ENCODE results near the gene PEX26.
"Not testable (repeated sequence)": the region's sequence is repeated elsewhere in the genome, so short reads cannot be mapped to it uniquely, and the experiment has no call there.

Gene PEX26

DNA sequence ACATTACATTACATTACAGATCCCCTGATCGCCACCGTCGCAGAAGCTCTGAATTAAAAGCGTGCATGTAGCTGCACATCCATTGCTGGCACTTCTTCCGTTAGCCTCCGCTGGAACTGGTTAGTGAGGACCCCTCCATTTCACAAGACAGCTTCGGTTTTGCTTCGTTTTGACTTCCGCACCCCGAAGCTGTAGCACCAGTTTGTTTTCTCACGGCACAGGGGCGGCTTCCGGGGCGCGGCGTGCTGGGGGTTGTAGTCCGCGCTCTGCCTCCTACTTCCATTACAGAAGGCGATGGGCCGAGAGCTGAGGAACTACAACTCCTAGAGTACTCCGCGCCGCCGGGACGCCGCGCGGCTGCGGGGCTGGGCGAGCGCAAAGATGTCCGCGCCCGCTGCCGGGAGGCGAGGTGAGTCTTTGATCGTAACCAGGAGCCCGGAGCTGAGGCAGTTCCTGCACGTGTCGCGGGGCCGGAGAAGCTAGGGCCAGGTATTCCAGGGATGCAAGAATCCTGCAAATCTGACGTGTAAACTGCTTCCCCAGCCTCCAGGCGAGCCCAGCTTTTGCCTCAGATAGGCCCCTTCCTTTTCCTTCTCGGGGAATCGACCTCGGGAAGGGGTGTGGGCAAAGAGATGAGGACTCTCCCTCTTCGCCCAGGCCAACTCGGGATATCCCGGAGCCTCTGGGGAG lies at the start of gene PEX26:
TSS of gene PEX26 (plus strand) at position 352 of the 690 bp plus-strand sequence. CDS start 387 bp downstream, outside the sequence.
- peak; percentile 24 to 95 (median 90) for DNase-seq

DNA sequence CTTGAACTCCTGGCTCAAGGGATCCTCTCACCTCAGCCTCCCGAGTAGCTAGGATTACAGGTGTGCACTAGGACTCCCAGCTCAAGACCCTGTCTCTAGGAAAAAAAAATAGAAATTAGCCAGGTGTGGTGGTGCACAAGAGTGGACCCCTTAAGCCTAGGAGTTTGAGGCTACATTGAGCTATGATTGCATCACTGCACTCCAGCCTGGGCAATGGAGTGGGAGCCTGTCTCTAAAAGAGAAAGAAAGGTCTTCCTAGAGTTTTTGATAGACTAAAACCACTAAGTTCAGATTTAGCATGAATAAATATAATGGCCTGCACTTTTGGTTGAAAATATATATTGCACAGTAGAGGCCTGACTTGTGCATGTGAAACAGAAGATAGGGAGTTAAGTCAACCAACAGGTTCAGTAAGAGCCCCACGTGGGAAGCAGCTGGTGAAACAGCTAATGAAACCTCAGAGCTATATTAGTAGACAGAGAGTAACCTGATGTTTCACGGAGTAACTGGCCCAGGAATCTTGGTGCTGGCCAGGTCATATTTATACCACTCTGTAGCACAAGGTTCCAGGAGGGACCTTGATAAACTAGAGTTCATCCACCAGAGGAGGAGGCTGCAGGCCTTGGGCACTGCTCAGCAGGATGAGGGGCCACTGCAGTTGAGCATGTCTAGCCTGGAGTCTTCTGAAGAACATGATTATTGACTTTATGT lies 48.8 kb upstream of the PEX26 start:
- no peak for DNase-seq

DNA sequence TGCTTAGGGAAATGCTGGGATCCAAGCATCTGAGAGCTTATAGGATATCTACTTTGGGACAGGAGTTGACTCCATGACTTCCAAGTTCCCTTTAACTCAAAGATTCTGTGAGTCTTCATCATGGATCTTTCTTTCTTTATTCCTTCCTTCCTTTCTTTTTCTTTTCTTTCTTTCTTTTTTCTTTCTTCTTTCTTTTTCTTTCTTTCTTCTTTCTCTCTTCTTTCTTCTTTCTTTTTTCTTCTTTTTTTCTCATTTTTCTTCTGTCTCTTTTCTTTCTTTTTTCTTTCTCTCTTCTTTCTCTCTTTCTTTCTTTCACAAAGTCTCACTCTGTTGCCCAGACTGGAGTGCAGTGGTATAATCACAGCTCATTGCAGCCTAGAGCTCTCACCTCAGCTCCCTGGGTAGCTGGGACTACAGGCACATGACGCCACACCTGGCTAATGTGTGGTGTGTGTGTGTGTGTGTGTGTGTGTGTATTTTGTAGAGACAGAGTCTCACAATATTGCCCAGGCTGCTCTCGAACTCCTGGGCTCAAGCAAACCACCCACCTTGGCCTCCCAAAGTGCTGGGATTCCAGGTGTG lies 48.0 kb upstream of the PEX26 start:
- no peak for DNase-seq

DNA sequence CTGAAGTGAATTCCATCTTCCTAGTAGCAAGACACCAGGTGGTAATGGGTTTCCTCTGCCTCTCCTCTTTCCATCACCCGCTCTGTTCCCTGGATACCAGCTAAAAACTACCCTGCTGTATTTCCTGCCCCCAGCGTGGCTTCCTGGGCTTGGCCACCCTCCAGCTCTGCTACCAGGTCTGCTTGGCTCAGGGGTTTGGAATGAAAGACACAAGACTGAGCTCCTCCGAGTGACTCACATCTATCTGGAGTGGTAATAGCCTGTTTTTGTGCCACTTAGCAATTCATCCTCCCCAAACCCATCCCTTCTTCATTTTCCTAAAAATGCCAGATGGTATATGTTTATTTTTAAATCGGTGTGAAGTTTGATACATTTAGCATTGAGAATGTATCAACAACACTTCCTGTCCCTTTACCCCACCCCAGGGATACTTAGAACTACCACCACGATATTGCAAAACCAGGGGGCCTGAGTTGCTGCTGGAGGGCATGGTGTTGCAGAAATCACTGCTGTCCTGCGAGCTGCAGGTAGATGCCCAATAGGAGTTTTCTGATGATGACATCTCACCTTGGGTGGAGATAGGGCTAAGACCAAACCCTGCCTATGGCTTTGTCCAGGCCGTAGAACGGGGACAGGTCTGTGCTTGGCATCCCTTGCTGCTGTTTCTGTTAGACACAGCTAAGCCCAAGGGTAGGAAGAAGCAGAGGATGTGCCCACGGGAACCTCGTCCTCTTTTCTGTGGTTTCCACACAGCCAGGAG lies 45.9 kb upstream of the PEX26 start:
- peak in 3 of 14 donors; percentile 8 to 41 (median 27) for DNase-seq

DNA sequence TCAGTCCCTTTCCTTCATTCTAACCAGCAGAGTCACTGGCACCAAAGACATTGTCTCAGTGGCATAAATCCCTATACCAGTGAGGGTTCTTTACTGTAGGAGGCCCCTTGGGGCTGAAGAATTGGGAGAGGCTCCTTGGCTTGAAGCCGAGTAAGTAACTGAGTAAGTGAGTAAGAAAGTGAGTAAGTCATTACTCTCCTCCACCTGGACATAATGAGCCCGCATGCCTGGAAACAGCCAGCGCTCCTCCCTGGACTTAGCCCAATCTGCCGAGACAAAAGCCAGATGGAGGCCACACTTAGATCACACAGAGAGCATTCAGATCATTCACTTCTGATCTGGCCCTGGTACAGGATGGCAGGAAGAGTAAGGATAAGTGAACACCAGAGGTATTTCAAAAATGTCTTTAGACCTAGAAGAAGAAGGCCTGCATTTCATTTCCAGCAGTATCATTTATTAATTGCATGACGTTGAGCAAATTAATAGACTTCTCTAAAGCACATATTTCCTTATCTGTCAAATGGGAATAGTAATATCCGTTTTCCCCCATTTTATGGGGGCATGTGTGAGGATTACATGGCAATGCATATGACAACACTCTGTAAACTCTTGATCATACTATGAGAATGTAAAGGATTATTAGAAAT lies 45.2 kb upstream of the PEX26 start:
- DNase-seq, result peak in 2 of 14 donors; percentile 11 to 78

DNA sequence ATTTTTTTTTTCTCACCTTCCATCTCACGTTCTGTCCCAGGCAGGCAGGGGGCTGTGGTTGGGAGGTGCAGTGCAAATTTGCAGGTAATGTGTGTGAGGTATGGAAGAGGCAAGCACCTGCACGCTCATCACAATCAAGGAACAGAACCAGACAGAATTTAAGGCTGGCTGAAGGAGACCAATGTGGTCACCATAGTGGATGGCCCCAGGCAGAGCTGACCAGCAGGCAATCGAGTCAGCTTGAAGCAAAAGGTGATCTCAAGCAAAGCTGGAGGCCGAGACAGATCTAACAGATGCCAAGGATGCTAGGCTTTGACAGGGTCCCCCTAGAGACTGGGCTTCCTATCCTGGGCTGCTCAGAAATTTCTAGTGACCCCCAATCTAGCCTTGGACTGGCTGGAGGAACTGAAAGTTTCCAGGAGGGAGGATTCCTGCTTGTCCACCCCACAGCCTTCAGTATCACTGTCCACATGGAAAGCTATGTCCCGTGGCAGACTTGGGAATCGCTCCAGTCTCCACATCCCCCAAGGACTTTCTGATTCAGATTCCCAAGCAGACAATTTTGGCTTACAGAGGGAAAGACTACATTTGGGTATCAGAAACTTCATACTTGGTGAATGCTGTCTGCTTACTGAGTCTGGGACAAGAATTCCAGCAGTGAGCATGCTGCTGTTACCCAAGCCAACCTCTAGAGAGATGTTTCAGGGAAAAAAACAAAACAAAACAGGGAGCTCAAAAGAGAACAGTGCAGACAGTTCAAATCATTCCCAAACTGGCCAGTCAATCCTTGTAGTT lies 44.4 kb upstream of the PEX26 start:
- no peak for DNase-seq

DNA sequence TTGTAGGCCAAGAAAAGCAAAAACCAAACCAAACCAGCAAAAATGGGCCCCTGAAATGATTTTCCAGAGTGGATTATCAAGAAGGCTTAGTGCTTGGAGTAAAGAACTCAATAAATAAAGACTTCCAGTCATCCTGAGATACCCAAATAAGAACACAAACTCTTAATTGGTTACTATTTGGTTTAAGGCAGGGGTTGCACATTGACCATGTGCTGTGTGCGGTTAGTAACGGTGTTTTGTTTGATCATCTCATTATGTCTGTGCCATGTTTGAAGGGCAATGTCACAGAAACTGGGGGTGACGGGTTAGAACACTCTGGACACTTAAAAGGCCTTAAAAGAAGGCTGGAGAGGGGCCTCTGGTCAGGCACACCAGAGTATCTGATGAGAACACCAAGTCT lies 43.7 kb upstream of the PEX26 start:
- DNase-seq, result no peak

DNA sequence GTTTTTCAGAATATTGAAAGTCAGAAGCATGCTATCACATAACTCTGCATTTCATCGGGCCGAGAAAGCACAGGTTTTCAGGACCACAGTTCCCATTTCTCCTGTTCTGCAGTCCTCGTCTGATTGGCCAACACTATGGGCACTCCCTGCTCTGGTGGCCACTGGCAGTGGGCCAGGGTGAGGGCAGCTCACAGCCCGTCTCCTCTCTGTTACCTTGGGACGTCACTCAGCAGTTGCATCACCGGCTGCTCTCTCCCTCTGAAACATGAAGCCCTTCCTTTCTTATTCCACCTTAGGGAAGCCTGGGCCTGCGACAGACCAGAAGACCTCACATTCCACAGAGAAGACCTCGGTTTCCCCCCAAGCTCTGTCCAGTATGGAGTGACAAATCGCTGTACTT lies 42.0 kb upstream of the PEX26 start:
- DNase-seq, result no peak

DNA sequence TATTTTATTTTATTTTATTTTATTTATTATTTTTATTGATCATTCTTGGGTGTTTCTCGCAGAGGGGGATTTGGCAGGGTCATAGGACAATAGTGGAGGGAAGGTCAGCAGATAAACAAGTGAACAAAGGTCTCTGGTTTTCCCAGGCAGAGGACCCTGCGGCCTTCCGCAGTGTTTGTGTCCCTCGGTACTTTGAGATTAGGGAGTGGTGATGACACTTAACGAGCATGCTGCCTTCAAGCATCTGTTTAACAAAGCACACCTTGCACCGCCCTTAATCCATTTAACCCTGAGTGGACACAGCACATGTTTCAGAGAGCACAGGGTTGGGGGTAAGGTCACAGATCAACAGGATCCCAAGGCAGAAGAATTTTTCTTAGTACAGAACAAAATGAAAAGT lies 36.9 kb upstream of the PEX26 start:
- not testable (repeated sequence) for DNase-seq

DNA sequence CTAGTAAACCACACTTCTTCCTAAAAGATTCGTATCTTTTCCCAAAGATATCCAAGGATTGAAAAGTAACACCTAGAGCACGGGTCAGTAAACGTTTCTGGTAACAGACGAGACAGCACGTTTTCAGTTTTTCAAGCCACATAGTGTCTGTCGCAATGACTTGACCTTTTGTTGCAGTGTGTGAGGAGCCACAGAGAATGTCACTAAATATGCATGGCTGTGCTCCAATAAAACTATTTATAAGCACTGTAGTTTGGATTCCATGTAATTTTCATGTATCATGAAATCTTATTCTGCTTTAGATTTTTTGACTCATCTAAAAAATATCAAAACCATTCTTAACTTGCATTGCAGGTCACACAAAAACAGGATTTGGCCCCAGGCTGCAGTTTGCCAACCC lies 35.1 kb upstream of the PEX26 start:
- DNase-seq, result no peak

DNA sequence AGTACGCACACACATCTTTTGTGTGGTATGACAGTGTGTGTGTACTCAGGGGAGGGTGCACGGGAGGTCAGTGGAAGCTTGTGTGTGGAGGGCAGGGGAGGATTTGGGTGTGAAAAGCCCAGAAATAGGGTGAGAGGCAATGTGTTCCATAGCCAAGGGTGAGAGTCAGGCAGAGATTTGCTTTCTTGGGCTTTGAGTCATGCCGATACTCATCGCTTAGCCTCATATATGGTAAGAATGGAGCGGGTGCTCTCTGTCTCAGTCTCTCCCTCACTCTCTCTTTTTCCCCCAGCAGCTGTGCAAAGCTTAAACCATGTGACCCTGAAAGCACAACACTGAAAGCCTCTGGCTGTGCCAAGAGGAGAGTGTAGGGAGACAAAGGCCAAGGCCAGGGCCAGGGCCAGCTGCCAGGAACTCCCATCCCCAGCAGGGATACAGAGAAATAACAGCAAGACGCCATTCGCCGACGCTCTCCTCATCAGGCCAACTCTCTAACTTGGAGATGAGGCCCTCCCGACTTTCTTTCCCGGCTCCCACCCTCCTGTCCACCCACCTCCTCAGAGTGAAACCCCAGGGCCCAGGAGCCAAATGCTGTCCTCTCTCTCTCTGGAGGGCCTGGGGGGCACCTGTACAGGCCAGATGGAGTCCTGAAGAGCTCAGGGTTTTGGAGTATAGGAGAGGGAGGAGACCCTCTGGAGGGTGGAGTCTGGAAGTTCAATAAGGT lies 33.1 kb upstream of the PEX26 start:
- DNase-seq, result peak in 11 of 14 donors; percentile 49 to 89 (median 79)

DNA sequence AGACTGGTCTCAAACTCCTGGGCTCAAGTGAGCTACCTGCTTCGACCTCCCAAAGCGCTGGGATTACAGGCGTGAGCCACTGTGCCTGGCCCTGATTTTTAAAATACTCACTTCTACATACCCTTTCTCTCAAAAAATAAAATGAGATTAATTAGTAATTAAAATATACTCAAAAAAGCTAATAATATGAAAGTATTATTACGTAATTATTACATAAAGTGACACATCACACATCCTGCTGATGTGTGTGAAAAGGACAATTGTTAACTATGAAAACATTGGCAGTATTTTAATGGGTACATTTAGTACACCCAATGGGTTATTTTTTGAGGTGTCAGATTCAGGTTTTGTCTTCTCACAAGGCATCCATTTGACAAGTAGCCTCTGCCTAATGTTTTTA lies 32.0 kb upstream of the PEX26 start:
- no peak for DNase-seq

DNA sequence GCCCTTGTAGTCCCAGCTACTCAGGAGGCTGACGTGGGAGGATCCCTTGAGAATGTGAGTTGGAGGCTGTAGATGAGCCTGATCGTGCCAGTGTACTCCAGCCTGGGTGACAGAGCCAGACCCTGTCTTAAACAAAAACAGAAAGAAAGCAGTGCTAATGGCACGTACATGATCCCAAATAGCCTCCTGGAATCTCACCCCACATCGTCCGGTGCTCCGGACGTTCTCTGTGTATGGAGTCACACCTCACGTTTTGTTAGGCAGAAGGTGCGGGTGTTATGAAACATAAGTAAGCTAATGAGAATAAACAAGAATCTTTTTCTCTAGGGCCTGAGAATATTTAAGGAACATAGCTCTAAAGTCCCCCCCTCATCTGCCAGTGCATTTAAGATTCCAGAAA lies 29.7 kb upstream of the PEX26 start:
- no peak for DNase-seq

DNA sequence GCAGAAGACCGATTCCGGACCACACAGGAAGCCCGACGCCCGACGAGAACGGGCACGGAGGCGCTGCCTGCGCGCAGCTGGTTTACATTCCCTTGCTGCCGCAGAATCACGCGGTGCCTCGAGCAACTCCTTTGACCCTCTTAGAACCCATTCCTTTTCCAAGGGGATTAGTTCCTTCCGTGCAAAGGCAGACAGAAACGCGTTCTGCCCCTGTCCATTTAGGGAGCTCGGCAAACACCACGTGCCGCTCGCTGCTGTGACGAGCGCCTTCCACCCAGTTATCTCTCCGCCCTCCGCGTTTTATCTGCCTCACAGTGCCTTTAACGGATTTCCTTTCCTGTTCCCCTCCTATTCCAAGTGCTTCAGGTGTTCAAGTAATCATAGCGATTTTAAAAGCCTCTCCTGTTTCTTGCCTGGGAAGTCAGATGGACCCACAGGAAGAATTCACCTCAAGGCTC lies 29.3 kb upstream of the PEX26 start:
- DNase-seq, result no peak

DNA sequence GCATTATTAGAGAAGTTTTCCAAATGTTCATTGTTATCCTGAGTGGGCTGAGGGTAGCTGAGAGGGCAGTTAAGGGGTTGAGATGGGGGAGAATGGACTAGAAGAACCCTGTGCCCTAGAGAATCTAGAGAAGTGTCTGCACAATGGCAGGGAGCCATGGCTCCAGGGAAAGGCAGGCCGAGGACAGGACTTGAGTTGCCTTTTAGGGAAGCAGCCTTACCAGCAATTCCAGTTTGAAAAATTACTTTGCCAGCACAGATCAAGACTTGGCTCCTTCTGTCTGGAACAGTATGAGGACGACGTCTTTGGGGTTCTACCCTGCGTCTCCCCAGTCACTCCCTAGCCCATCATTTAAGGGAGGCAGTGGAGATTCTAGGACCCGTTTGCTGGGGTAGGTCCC lies 27.7 kb upstream of the PEX26 start:
- DNase-seq, result no peak

DNA sequence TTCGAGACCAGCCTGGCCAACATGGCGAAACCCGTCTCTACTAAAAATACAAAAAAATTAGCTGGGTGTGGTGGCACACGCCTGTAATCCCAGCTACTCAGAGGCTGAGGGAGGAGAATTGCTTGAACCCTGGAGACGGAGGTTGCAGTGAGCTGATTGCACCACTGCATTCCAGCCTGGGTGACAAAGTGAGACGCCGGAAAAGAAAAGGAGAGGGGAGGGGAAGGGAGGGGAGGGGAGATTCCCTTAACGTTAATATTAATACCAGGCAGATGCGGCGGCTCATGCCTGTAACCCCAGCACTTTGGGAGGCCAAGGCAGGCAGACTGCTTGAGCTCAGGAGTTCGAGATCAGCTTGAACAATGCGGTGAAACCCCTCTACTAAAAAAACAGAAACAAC lies 26.7 kb upstream of the PEX26 start:
- DNase-seq, result not testable (repeated sequence)

DNA sequence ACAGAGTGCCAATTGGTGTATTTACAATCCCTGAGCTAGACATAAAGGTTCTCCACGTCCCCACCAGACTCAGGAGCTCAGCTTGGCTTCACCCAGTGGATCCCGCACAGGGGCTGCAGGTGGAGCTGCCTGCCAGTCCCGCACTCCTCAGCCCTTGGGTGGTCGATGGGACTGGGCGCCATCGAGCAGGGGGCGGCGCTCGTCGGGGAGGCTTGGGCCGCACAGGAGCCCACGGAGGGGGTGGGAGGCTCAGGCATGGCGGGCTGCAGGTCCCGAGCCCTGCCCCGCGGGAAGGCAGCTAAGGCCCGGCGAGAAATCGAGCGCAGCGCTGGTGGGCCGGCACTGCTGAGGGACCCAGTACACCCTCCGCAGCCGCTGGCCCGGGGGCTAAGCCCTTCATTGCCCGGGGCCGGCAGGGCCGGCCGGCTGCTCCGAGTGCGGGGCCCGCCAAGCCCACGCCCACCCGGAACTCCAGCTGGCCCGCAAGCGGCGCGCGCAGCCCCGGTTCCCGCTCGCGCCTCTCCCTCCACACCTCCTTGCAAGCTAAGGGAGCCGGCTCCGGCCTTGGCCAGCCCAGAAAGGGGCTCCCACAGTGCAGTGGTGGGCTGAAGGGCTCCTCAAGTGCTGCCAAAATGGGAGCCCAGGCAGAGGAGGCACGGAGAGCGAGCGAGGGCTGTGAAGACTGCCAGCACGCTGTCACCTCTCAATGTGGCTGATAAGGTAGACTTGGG lies 24.4 kb upstream of the PEX26 start:
- DNase-seq, result not testable (repeated sequence)

DNA sequence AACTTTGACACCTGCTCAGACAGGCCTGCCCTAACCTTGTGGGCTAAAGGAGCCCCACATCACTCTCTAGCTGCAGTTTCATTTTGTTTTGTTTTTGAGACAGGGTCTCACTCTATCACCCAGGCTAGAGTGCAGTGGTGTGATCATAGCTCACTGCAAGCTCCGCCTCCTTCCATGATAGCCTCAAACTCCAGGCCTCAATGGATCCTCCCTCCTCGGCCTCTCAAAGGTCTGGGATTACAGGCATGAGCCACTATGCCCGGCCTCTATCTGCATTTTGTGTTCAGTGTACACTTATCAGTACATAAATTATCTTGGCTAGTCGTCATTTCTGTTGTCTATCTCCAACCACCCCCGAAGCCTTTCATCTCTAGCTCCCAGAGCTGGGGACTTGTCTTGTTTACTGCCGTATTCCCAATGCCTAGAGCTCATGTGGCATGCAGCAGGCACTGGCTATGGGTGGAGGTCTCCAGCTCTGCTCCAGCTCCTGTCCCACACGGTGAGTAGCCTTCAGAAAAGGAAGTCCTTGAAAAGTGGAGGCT lies 22.1 kb upstream of the PEX26 start:
- peak in 1 of 14 donors; percentile 45 for DNase-seq

DNA sequence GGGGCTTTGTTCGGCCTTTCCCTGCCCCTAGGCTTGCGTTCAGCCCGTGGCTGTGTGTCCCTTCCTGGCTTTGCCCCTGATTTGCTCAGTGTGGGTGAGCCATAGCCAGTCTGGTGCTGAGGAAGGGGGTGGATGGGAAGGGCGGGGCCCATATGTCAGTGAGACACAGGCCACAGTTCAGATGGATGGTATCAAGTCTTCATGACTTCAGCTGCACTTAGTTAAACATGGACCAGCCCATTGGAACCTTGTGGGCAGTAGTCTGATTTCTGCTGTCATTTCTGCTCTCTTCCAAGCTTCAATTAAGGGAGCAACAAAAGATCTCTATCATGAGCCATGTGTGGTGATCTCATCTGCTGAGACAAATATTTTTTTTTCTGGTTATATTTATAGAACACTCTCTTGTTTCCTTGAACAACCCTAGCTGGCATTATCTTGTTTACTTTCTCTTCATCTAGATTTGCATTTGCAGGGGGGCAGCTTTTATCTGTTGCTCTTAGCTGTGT lies 21.6 kb upstream of the PEX26 start:
- DNase-seq, result peak in 11 of 14 donors; percentile 15 to 64 (median 37)

All from C1 segment of cervical spinal cord (tissue), 14 donors.